GM21381 (cell line): ENCODE results near the gene CCDC57.
"Not testable (repeated sequence)": the region's sequence is repeated elsewhere in the genome, so short reads cannot be mapped to it uniquely, and the experiment has no call there.

Experiments used
- ATAC-seq: cut with Tn5 transposase; IDR thresholded peaks from one replicate; pipeline ENCODE4 v1.9.1; 2021; ENCODE audit warnings: mild to moderate bottlenecking, moderate library complexity; ENCODE audit not compliant: unreplicated experiment

The CCDC57 gene

GRCh38 chr17:82179412-82179811 lies 33.2 kb downstream of the CCDC57 start:
- ATAC-seq = no peak

GRCh38 chr17:82178499-82179261 lies 34.0 kb downstream of the CCDC57 start:
- ATAC-seq = no peak

- no peak for ATAC-seq
Observed at GRCh38 chr17:82177761-82178498, 34.7 kb downstream of the CCDC57 start.

- ATAC-seq = no peak
Observed at GRCh38 chr17:82177276-82177675, 35.4 kb downstream of the CCDC57 start.

GRCh38 chr17:82175951-82176350 lies 36.7 kb downstream of the CCDC57 start:
- no peak for ATAC-seq

- ATAC-seq = no peak
Observed at GRCh38 chr17:82175201-82175600, 37.4 kb downstream of the CCDC57 start.

GRCh38 chr17:82174042-82174857 lies 38.4 kb downstream of the CCDC57 start:
- not testable (repeated sequence) for ATAC-seq

GRCh38 chr17:82173351-82174041 lies 39.1 kb downstream of the CCDC57 start:
- no peak for ATAC-seq

- no peak for ATAC-seq
Observed at GRCh38 chr17:82172486-82173160, 40.0 kb downstream of the CCDC57 start.

- no peak for ATAC-seq
Observed at GRCh38 chr17:82171750-82172375, 40.8 kb downstream of the CCDC57 start.

GRCh38 chr17:82170412-82170961 lies 42.2 kb downstream of the CCDC57 start:
- no peak for ATAC-seq

GRCh38 chr17:82168568-82168967 lies 44.1 kb downstream of the CCDC57 start:
- no peak for ATAC-seq

- no peak for ATAC-seq
Observed at GRCh38 chr17:82167028-82167427, 45.6 kb downstream of the CCDC57 start.

- no peak for ATAC-seq
Observed at GRCh38 chr17:82164853-82165252, 47.8 kb downstream of the CCDC57 start.

- no peak for ATAC-seq
Observed at GRCh38 chr17:82161216-82161615, 51.4 kb downstream of the CCDC57 start.

- no peak for ATAC-seq
Observed at GRCh38 chr17:82160075-82160474, 52.6 kb downstream of the CCDC57 start.

GRCh38 chr17:82158825-82159224 lies 53.8 kb downstream of the CCDC57 start:
- ATAC-seq = no peak

- no peak for ATAC-seq
Observed at GRCh38 chr17:82157046-82158035, 55.3 kb downstream of the CCDC57 start.
